ENCODE measurements around the gene EIF2AK2.
"Not testable (repeated sequence)": the region's sequence is repeated elsewhere in the genome, so short reads cannot be mapped to it uniquely, and the experiment has no call there.

Gene EIF2AK2

DNA sequence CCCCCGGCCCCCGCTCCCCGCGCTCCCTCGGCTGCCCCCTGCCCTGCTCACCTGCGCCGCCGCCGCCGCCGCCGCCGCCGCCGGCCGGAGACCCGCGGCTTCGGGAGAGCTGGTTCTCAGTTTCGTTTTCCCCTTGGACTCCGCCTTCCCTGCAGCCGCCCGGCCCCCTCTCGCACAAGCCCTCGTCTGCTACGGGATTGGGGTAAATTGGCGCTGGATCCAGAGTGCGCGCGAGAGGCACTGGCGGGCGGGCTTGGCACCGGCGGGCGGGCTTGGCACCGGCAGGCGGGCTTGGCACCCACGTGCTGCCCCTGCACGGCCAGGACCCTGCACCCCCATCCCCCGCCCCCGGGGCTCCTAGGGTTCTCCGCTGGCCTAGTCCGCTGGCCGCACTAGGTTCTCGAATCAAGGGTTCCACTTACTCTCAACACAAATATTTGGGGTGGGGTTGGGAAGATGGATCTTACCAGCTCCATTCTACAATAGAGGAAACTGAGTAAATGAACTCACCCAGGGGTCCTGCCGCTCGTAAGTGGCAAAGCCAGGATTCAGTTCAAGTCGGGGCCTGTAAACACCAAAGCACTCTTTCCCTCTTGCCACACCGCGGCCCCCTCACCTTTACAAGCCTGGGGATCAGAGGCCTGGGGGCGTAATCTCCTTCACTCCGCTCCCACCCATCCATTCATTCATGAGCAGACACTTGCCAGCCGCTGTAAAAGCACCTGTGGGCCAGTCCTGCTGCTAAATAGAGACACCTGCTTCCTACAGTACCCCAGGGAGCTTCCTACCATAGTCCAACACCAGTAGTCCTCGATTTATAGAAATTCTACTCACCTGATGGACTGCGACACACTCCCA is at the start of gene EIF2AK2:
Gene EIF2AK2, minus strand, starts transcription at position 124 of the 858 bp plus-strand sequence. CDS start 9,174 bp downstream, outside the sequence.
- in situ Hi-C loops (cut with MboI; ENCODE audit: low sequenced_read_pairs) = no loop called here

DNA sequence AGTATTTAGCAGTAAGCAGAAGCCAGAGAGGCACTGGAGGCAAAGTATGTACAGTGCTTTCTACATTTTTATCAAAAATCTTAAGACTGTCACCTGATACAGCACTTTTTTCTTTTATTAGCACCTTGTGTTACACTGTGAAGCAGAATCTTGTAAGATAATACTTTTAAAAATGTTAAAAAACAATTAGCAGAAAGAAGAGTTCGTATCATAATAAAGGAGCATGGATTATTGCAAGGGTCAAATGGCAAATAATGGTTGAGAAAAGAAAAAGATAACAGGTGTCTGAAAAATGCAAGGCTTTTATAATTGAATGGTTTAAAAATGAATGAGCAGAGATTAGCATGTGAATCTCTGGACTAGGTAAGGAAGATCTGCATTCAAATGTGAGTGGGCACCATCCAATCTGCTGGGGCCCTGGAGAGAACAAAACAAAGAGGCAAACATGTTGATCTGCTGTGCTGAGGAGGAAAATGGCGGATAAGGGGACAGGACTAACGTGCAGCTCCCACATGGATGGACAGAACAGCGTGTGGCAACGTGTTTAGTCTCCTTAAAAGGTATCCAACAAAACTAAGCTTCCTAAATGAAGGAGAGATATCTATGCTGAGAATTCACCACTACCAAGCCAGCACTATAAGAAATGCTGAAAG is 49.0 kb upstream of the EIF2AK2 start:
- in situ Hi-C loops (cut with MboI; ENCODE audit: low sequenced_read_pairs) = no loop called here

DNA sequence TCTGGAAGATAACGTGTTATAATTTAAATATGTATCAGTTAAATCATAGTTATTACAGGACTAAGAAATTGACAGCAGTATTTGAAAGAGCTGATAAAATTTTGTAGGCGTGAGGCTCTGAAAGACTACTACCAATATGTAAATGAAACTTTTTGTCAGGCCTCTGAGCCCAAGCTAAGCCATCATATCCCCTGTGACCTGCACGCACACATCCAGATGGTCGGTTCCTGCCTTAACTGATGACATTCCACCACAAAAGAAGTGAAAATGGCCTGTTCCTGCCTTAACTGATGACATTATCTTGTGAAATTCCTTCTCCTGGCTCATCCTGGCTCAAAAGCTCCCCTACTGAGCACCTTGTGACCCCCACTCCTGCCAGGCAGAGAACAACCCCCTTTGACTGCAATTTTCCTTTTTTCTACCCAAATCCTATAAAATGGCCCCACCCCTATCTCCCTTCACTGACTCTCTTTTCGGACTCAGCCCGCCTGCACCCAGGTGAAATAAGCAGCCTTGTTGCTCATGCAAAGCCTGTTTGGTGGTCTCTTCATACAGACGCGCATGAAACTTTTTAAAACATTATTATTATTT is 48.4 kb upstream of the EIF2AK2 start:
- in situ Hi-C loops (cut with MboI; ENCODE audit: low sequenced_read_pairs) = not testable (repeated sequence)

DNA sequence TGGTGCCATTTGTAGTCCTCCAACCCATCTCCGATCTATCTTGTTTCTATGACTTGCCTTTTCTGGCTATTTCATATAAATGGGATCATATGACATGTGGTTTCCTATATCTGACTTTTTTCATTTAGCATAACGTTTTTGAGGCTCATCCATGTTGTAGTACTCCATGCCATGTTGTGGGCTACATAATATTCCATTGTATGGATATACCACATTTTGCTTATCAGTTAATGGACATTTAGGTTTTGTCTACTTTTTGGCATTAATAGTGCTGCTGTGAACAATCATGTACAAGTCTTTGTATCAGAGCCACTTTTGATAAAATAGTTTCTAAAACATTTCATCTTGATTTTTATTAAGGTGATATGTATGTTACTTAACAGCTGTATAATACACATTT is 46.9 kb upstream of the EIF2AK2 start:
- in situ Hi-C loops (cut with MboI; ENCODE audit: low sequenced_read_pairs) = no loop called here

DNA sequence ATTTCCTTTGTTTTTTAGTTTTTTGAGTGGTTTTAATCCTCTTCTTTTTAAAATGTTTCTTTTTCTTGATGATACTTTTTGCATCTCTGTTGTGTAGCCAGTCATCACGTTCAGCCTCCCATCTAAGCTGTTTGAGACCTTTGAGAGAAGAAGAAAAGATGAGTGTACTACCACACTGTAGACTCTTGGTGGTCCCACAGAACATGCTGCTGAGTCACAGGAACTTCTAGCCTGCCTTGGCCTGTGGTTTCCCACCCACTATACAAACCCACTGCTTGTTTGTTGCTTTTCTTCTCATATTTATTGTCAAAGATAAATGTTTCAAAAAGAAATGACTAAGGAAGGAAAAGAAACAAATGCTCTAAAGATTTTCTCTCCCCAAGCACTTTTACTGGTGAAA is 45.0 kb upstream of the EIF2AK2 start:
- in situ Hi-C loops (cut with MboI; ENCODE audit: low sequenced_read_pairs) = no loop called here

DNA sequence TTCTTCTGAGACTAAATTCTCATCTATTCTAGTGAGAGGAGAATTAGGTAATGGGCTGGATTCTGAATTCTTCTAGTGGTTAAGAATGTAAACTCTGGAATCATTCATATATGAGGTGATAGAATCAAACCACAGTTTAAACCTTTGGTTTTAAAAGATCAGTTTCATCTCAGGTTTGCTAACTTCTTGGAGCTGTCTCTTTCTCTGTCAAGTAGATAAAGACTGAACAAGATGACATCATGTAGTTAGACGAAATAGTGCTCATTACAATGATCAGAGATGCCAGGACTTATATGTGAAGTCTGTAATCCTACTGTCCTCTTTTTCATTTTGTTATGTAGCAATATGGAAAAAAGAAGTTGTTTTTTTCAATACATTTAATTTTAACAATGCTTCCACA is 44.4 kb upstream of the EIF2AK2 start:
- in situ Hi-C loops (cut with MboI; ENCODE audit: low sequenced_read_pairs) = no loop called here

DNA sequence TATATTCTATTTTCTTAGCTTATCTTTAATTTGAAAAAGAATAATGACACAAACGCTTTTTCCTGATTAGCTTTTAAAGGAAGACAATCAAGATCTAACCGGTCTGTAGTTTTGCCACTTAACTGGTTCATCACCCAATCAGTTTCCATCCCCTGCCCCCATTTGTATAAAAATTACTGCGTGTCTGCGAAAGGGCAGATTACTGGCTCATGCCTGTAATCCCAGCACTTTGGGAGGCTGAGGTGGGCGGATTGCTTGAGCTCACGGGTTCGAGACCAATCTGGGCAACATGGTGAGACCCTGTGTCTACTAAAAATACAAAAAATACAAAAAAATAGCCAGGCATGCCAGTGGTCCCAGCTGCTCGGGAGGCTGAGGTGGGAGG is 41.9 kb upstream of the EIF2AK2 start:
- in situ Hi-C loops (cut with MboI; ENCODE audit: low sequenced_read_pairs) = no loop called here

DNA sequence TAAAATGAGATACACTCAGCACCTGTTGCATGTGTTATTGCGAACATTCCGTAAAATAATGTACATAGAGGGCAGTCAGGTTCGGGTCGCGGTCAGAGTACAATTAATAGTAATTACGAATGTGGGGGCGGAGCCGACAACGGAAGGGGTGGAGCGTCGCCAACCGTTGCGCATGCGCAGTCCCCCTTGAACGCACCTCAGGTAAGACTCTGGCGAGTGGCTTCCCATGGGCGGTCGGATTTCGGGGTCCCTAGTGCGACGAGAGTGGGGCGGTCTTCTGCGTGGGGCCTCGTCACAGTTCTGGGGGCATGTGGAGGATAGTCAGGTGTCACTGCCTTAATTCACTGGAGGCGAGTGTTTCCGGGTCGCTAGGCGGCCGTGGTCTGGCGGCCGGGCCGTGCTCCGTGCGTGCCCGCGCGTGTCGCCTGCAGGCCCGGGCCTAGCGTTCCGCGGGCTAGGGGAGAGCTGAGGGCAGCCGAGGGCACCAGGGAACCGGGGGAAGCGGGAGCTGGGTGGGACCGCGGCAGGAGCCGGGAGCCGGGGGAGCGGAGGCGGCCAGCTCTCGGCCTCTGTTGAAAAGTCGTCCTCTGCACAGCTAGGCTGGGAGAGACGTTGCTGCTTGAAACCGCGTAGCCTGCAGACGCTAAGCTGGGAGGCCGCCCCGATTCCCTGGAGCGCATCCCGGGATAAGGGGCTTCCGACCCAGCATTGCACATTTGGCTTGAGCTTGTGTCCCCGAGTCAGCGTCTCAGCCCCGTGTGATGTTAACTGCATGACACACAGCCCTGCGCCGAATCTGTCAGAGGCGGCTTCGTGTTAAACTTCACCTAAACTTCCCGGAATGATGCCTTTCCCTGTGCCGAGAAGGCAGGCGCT is 39.8 kb upstream of the EIF2AK2 start, which contains the start of gene CEBPZOS:
Gene CEBPZOS, plus strand, starts transcription at position 177 of the 876 bp plus-strand sequence. CDS start 3,209 bp downstream, outside the sequence.
- in situ Hi-C loops (cut with MboI; ENCODE audit: low sequenced_read_pairs) = no loop called here

DNA sequence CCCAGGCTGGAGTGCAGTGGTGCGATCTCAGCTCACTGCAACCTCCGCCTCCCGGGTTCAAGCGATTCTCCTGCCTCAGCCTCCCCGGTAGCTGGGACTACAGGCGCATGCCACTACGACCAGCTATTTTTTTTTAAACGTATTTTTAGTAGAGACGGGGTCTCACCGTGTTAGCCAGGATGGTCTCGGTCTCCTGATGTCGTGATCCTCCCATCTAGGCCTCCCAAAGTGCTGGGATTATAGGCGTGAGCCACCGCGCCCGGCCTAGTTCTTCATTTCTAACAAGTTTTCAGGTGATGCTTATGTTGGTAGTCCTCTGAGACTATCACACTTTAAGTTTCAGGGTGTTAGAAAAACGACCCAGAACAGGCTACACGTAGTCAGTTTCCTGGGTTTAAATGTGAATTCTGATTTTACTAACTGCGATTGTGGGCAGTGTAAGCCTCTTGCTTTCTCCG is 39.1 kb upstream of the EIF2AK2 start:
- in situ Hi-C loops (cut with MboI; ENCODE audit: low sequenced_read_pairs) = not testable (repeated sequence)

DNA sequence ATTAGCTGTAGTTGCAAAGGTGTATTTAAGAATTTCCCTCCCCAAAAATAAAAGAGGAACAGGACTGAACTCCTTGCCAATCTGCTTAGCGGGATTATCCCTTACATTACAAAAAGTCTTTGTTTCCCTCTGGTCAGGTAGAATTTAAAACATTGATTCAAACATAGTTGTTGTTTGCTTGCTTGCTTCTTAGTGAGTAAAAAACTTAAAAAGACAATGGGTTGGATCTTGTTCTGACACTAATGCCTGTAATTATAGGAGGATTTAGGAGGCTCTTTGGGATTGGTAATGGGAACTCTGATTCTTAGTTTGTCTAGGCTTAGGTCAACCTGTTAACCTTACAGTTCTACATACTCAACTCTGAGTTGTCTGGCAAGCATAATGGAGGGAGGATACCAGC is 35.8 kb upstream of the EIF2AK2 start:
- in situ Hi-C loops (cut with MboI; ENCODE audit: low sequenced_read_pairs) = no loop called here

DNA sequence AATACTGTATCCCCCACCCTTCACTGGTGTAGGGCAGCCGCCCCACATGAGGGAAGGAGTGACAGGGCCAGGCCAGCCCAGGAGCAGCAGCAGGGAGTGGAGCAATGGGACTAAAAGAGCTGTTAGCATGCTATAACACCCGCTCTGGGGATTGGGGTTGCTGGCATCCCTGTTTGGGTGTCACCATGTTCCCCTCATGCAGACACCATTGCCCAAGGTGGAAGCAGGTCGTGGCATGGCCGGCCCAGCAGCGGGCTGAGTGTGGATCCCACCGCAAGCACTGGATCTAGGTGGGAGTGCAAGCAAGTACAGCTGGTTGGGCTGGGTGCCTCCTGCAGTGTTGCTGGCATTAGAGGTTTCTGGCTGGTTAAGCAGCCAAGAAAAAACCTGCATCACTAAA is 35.0 kb upstream of the EIF2AK2 start:
- in situ Hi-C loops (cut with MboI; ENCODE audit: low sequenced_read_pairs) = no loop called here

DNA sequence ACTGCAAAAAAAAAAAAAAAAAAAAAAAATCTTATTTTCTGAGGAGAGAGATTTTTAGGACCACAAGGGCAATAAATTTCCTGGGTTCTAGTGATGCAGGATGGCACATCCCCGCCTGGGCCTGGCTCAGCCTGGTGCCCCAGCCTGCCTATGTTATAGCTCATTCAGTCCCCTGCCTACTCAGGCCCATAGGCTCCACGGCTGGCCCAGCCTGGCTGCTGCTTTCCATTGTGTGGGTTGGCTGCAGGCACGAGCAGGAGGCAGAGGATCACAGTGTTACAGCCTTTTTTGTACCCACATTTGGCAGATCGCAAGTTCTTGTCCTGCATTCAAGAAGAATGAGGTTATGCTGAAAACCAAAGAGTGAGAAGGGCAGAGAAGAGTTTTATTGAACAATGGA is 34.5 kb upstream of the EIF2AK2 start:
- in situ Hi-C loops (cut with MboI; ENCODE audit: low sequenced_read_pairs) = no loop called here

DNA sequence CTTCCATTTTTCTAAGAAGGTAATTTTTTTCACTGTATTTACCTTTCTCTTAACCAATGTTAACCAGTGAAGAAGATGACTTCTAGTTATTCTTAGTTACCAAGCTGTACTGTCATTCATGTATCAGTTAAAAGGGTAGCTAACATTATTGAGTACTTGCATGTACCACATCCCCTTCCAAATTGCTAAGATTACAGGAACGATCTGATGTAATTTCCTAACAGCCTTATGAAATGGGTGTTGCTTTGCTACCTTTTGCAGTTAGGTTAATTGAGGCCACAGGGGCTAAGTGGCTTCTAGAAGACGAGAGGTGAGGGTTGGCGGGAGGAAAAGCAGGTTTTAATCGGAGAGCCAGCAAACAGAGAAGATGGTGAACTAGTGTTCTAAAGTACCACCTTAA is 33.5 kb upstream of the EIF2AK2 start:
- in situ Hi-C loops (cut with MboI; ENCODE audit: low sequenced_read_pairs) = no loop called here

DNA sequence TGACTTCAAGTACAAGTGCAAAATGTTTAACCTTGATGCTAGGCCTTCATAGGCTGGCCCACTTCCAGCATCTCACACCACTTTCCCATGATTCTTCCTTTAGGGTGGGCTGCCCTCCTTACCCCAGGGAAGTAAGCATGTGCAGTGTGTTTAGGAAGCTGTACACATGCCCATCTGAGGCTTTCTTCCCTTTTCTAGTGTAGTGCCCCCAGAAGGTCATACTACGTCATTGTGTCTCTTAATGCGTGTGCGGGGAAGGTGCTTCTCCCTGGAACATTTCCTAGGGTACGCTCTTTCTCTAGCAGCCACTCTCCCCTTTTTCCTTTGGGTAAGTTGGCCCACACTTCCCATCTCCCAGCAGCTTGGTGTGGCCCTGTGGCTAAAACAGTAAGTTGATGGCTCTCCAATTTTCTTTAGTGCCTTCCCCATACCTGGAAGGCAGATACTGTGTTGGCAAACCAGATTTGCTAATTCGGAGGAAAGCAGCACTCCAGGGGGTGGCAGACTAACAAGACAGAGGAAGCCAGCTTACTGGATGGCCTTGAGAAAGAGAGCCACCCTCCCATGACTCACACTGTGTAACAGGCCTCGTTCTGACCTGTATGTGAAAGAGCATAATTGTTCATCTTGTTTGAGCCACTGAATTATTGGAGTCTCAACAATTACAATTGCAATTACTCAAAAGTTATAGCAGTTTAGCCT is 32.8 kb upstream of the EIF2AK2 start:
- in situ Hi-C loops (cut with MboI; ENCODE audit: low sequenced_read_pairs) = no loop called here

DNA sequence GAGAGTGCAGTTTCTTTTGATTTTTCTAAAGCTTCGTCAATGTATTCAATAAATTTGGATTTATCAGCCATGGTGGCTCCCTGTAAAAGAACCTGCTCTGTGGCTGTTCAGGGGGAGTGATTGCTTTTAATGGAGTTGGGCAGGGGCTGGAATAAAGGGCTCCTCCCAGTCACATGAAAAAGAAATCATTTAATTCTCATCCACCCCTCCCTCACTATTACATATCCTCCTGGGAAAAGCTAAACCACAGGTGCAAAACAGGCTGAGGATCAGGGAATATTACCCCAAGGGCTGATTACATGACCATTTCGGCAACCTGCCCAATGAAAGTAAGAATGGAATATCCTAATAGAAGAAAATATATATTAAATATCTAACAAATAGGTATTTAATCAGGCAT is 31.8 kb upstream of the EIF2AK2 start, which contains the start of gene SULT6B1:
Gene SULT6B1, minus strand, starts transcription at position 101 of the 400 bp plus-strand sequence. Its CDS starts 30 bp downstream, at position 71.
- in situ Hi-C loops (cut with MboI; ENCODE audit: low sequenced_read_pairs) = no loop called here

DNA sequence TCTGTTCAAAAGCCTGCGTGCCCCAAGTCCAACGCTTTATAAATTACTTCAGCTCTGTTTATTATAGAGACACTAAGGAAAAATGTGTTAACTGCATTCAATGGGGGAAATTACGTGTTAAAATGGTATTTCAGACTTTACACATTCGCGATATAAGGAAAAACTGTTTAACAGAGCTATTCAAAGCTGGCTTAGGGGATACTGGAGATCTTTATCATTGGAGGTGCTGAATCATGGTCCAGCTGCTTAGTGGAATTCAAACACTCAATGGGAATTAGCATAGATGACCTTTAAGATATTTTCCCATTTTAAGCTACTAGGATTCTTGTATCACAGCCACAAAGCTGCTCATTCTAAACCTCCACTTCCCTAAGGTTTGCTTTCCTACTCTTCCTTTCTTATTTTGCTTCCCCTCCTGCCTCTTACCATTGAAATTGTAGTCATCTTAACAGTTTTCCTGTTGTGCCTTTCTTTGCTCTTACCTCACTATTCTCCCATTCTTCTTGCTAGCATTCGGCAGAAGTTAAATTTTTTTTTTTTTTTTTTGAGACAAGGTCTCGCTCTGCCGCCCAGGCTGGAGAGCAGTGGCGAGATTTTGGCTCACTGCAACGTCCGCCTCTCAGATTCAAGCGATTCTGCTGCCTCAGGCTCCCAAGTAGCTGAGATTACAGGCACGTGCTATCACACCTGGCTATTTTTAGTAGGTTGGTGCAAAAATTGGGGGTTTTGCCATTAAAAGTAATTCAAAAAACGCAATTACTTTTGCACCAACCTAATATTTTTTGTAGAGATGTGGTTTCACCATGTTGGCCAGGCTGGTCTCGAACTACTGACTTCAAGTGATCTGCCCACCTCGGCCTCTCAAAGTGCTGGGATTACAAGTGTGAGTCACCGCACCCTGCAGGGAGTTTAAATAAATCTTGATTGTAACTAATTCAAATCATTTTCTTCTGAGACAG is 25.2 kb upstream of the EIF2AK2 start:
- in situ Hi-C loops (cut with MboI; ENCODE audit: low sequenced_read_pairs) = no loop called here

DNA sequence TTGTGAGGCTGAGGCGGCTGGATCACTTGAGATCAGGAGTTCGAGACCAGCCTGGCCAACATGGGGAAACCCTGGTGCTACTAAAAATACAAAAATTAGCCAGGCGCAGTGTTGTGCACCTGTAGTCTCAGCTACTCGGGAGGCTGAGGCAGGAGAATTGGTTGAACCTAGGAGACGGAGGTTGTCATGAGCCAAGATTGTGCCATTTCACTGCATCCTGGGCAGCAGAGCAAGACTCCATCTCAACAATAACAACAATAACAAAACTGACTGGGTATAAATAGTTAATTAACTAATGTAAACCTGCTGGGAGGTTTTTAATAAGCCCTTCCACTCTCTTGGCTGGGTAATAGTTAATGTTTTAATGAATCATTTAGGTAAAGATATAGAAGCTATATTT is 23.9 kb upstream of the EIF2AK2 start:
- in situ Hi-C loops (cut with MboI; ENCODE audit: low sequenced_read_pairs) = no loop called here

DNA sequence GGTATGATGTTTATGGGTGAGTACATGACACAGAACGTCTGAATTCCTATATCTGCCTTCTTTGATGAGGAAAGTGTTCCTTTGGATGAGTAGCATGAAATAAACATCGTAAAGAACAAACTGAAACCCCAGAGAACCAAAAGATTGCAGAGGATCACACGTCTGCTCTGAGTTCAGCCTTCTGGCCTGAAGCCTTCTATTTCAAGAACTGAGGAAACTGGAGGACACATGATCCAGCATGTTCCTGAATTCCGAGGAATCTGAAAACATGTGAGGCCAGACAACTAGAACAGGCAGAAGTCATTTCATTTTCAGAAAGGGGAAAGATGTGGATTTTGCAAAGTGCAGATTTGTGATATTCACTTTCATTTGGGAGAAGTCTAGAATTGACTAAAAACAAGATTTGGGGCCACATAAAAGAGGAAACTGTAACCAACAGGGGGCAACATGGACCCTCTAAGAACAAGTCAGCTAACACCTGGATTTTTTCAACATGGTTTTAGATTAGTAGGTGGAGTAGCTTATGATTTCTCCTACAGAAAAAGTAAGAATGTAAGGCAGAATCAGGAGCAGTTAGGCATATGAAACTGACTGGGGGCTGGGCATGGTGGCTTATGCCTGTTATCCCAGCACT is 23.3 kb upstream of the EIF2AK2 start:
- in situ Hi-C loops (cut with MboI; ENCODE audit: low sequenced_read_pairs) = no loop called here

All from HL-60/S4 treated with retinoic acid at 250 ng/mL for 4 days and 3 days (cell line).